ENCODE data around the gene BTBD9.

BTBD9 gene

GRCh38 chr6:38169977-38170526 is 469.7 kb downstream of the BTBD9 start:
- DNase-seq: peak; percentile 75

- no peak for DNase-seq
Observed at GRCh38 chr6:38169221-38169976, 470.3 kb downstream of the BTBD9 start.

GRCh38 chr6:38168699-38169098 is 471.0 kb downstream of the BTBD9 start:
- no peak for DNase-seq

GRCh38 chr6:38168126-38168525 is 471.6 kb downstream of the BTBD9 start:
- DNase-seq: no peak

- no peak for DNase-seq
Observed at GRCh38 chr6:38167598-38167997, 472.1 kb downstream of the BTBD9 start.

GRCh38 chr6:38166411-38167240 is 473.1 kb downstream of the BTBD9 start:
- DNase-seq: no peak

GRCh38 chr6:38164671-38165108 is 475.0 kb downstream of the BTBD9 start:
- DNase-seq: no peak

GRCh38 chr6:38164131-38164481 is 475.6 kb downstream of the BTBD9 start:
- DNase-seq: no peak

GRCh38 chr6:38163186-38164130 is 476.3 kb downstream of the BTBD9 start:
- DNase-seq: no peak

GRCh38 chr6:38162493-38163185 is 477.1 kb downstream of the BTBD9 start:
- no peak for DNase-seq

- no peak for DNase-seq
Observed at GRCh38 chr6:38161754-38162492, 477.8 kb downstream of the BTBD9 start.

GRCh38 chr6:38161331-38161730 is 478.4 kb downstream of the BTBD9 start:
- DNase-seq: no peak

- DNase-seq: no peak
Observed at GRCh38 chr6:38160831-38161230, 478.9 kb downstream of the BTBD9 start.

GRCh38 chr6:38159596-38159995 is 480.1 kb downstream of the BTBD9 start:
- no peak for DNase-seq

- no peak for DNase-seq
Observed at GRCh38 chr6:38158762-38159350, 480.9 kb downstream of the BTBD9 start.

GRCh38 chr6:38157905-38158304 is 481.8 kb downstream of the BTBD9 start:
- no peak for DNase-seq

- no peak for DNase-seq
Observed at GRCh38 chr6:38156818-38157565, 482.7 kb downstream of the BTBD9 start.

- no peak for DNase-seq
Observed at GRCh38 chr6:38155621-38156204, 484.0 kb downstream of the BTBD9 start.

GRCh38 chr6:38155144-38155543 is 484.6 kb downstream of the BTBD9 start:
- no peak for DNase-seq

GRCh38 chr6:38154731-38155130 is 485.0 kb downstream of the BTBD9 start:
- no peak for DNase-seq

Measured in SHP77 treated with DMSO at 0.1 percent for 48 hours (cell line).